K562 (cell line): ENCODE measurements around the gene VSTM2A. TPM values are rescaled to one million over a fixed set of nuclear protein-coding genes. Genes with fewer than 3 reads are reported as not detected.

ENCODE experiments used
- ATAC-seq: fragments of 200-7000 bp; cut with Tn5 transposase; 3 replicates; pipeline ENCODE4 v1.9.1; 2020; ENCODE audit warnings: moderate library complexity
- BruUV-seq: library from RNA; stranded (reverse); fragments of 400-500 nt; replicated peaks from 2 replicates; lab custom pipeline; 2021; lab: Mats Ljungman, UMichigan
- CTCF ChIA-PET: fragments of 300-600 bp; formaldehyde crosslinking; extraction: SDS; loops from one replicate; lab custom pipeline; 2021; ENCODE audit warnings: low intra/inter-chr PET ratio; lab: Yijun Ruan, JAX
- POLR2A ChIA-PET: fragments of 300-600, 350-650 bp; sonication (Branson Sonifier 250); formaldehyde crosslinking; extraction: SDS; loops from one replicate; lab custom pipeline; 2021; ENCODE audit warnings: antibody characterized with exemption, inconsistent platforms; lab: Yijun Ruan, JAX
- DNase-seq, 4 experiments: peaks; one replicate each; pipeline versions ENCODE4 v3.0.0 to v3.0.0-alpha.2; 2011 to 2018; ENCODE audit warnings: low spot score in 3 of 4, mixed read lengths in 3 of 4; ENCODE audit errors: extremely low read depth in 1 of 4
- FAIRE-seq: peaks from 2 replicates; lab custom pipeline; 2011; peaks lifted over from hg19 to GRCh38; lab: Jason Lieb, UNC
- H2AFZ ChIP-seq: 2 replicates; pipeline ENCODE4 v1.6.0; 2011; ENCODE audit warnings: low read depth, low read length, control low read depth, inconsistent platforms
- H3K27ac ChIP-seq: fragments of 200-600 bp; 3 replicates; pipeline ENCODE4 v1.8.0; 2011; ENCODE audit warnings: low read depth, mild to moderate bottlenecking, control low read depth, inconsistent platforms, low read length, moderate library complexity, mixed read lengths; ENCODE audit errors: extremely low read depth
- H3K27me3 ChIP-seq, 2 experiments: fragments of 300-600 bp in 1 of 2; 2 replicates in 1 of 2; 3 replicates in 1 of 2; pipeline versions ENCODE4 v1.6.0 to v1.8.0; 2011; ENCODE audit warnings: inconsistent platforms in 2 of 2, low read length in 2 of 2, mild to moderate bottlenecking in 1 of 2, mixed read lengths in 1 of 2, moderate library complexity in 1 of 2; ENCODE audit not compliant: control insufficient read depth in 2 of 2, insufficient read depth in 2 of 2
- H3K36me3 ChIP-seq: fragments of 300-600 bp; 3 replicates; pipeline ENCODE4 v1.8.0; 2011; ENCODE audit warnings: mild to moderate bottlenecking, low read length, inconsistent platforms; ENCODE audit not compliant: control insufficient read depth, insufficient read depth
- H3K4me1 ChIP-seq, 2 experiments: fragments of 200-600 bp in 1 of 2; replicated peaks in 1 of 2; 2 replicates in 1 of 2; 3 replicates in 1 of 2; pipeline versions ENCODE4 v1.5.1 to v1.8.0; 2011; ENCODE audit warnings: inconsistent platforms in 2 of 2, low read length in 2 of 2, mild to moderate bottlenecking in 1 of 2, mixed read lengths in 1 of 2, moderate library complexity in 1 of 2; ENCODE audit not compliant: control insufficient read depth in 2 of 2, insufficient read depth in 2 of 2
- H3K4me2 ChIP-seq: 2 replicates; pipeline ENCODE4 v1.6.1; 2011; ENCODE audit warnings: low read length, control low read depth, inconsistent platforms, mixed read lengths; ENCODE audit not compliant: insufficient read depth
- H3K4me3 ChIP-seq: fragments of 200-600 bp; sonication (generic), shearing (Covaris generic); 2 replicates; pipeline ENCODE4 v1.5.1; 2016; ENCODE audit warnings: control low read depth, inconsistent platforms
- H3K79me2 ChIP-seq: fragments of 200-600 bp; 3 replicates; pipeline ENCODE4 v1.8.0; 2011; ENCODE audit warnings: low read length, inconsistent platforms; ENCODE audit not compliant: control insufficient read depth, insufficient read depth
- H3K9ac ChIP-seq, 2 experiments: 2 replicates each; pipeline versions ENCODE4 v1.6.0 to v1.6.1; 2011; ENCODE audit warnings: low read depth in 2 of 2, low read length in 2 of 2, control low read depth in 1 of 2, inconsistent platforms in 1 of 2, mild to moderate bottlenecking in 1 of 2, mixed read lengths in 1 of 2; ENCODE audit not compliant: insufficient read depth in 1 of 2
- H3K9me1 ChIP-seq: one replicate; pipeline ENCODE4 v1.6.0; 2011; ENCODE audit warnings: inconsistent platforms, mild to moderate bottlenecking, low read length, moderate library complexity; ENCODE audit not compliant: control insufficient read depth, insufficient read depth
- H3K9me3 ChIP-seq: replicated peaks from 2 replicates; pipeline ENCODE4 v1.5.1; 2011; ENCODE audit warnings: low read depth, low read length, inconsistent platforms; ENCODE audit not compliant: control insufficient read depth, insufficient read depth
- H4K20me1 ChIP-seq: replicated peaks from 2 replicates; pipeline ENCODE4 v1.6.1; 2011; ENCODE audit warnings: low read length, inconsistent platforms, mixed read lengths; ENCODE audit not compliant: control insufficient read depth, insufficient read depth
- ARID3B ChIP-seq: fragments of 250-450 bp; sonication (Bioruptor Pico); IDR thresholded peaks from 2 replicates; pipeline ENCODE4 v1.4.0; 2020; ENCODE audit warnings: borderline replicate concordance
- ATF1 ChIP-seq, 2 experiments: fragments of 450-650 bp in 1 of 2; IDR thresholded peaks; 2 replicates each; pipeline ENCODE4 v1.6.1; 2016; ENCODE audit warnings: missing compliant biosample characterization in 1 of 2, missing genetic modification characterization in 1 of 2
- GTF2E2 ChIP-seq: fragments of 200-800 bp; sonication (Bioruptor generic); IDR thresholded peaks from 2 replicates; pipeline ENCODE4 v1.6.1; 2016; ENCODE audit warnings: missing genetic modification characterization, missing compliant biosample characterization
- MEF2A ChIP-seq: IDR thresholded peaks from 2 replicates; pipeline ENCODE4 v1.6.1; 2011; ENCODE audit warnings: low read depth, mild to moderate bottlenecking, low read length, moderate library complexity; ENCODE audit not compliant: control insufficient read depth
- NR2F6 ChIP-seq: fragments of 450-650 bp; formaldehyde crosslinking; IDR thresholded peaks from 2 replicates; pipeline ENCODE4 v1.4.0; 2020; ENCODE audit warnings: mild to moderate bottlenecking
- RAD51 ChIP-seq: fragments of 450-650 bp; IDR thresholded peaks from 2 replicates; pipeline ENCODE4 v1.7.1; 2016; ENCODE audit warnings: low read depth, mild to moderate bottlenecking, borderline replicate concordance
- RCOR1 ChIP-seq, 2 experiments: IDR thresholded peaks; 2 replicates each; pipeline ENCODE4 v1.6.1; 2012; ENCODE audit warnings: low read depth in 2 of 2, low read length in 2 of 2, borderline replicate concordance in 1 of 2, improper control_type of control experiment in 1 of 2
- SMAD1 ChIP-seq: fragments of 150-350 bp; IDR thresholded peaks from 2 replicates; pipeline ENCODE4 v1.6.1; 2014; ENCODE audit warnings: low read length, low read depth; ENCODE audit not compliant: partially characterized antibody
- SUPT5H ChIP-seq: fragments of 450-650 bp; IDR thresholded peaks from 2 replicates; pipeline ENCODE4 v1.6.1; 2016
- ZNF140 ChIP-seq: fragments of 250-450 bp; sonication (Bioruptor Pico); IDR thresholded peaks from 2 replicates; pipeline ENCODE4 v1.8.0; 2021; ENCODE audit warnings: moderate library complexity, mild to moderate bottlenecking, inconsistent platforms
- ZNF143 ChIP-seq: sonication (generic); formaldehyde crosslinking; IDR thresholded peaks from 2 replicates; pipeline ENCODE4 v1.9.0; 2022; ENCODE audit warnings: mild to moderate bottlenecking, missing genetic modification reagents
- ZNF146 ChIP-seq: IDR thresholded peaks from one replicate; pipeline ENCODE4 v1.6.1; 2018; ENCODE audit warnings: missing compliant biosample characterization; ENCODE audit not compliant: unreplicated experiment
- ZNF311 ChIP-seq: fragments of 250-450 bp; sonication (Bioruptor Pico); IDR thresholded peaks from 2 replicates; pipeline ENCODE4 v1.4.0; 2020; ENCODE audit warnings: mild to moderate bottlenecking, moderate library complexity
- WGBS: fragments of 100-300 bp; shearing (Covaris generic); methylation state at CpG from one replicate; pipeline ENCODE4 v1.1.6; 2016; ENCODE audit warnings: low coverage, mixed read lengths; ENCODE audit not compliant: insufficient coverage; ENCODE audit errors: missing lambda C conversion rate; 5-methylcytosine and 5-hydroxymethylcytosine counted together
- in situ Hi-C: fragments of 300-500 bp; cut with MboI; formaldehyde crosslinking; loops from 4 replicates; pipeline ENCODE4 v1.15.0; 2018; ENCODE audit warnings: inconsistent platforms, mixed read lengths
- intact Hi-C: fragments of 100-400 bp; cut with micrococcal nuclease; formaldehyde crosslinking; loops from 2 replicates; pipeline ENCODE4 v1.14.2; 2022
- polyA plus RNA-seq, 8 experiments: library from polyadenylated mRNA; depleted of rRNA in 4 of 8; stranded (reverse) in 5 of 8; unstranded in 3 of 8; fragments of >200 nt; fragmentation: Nextera tagmentation in 2 of 8; fragmentation: Illumina TruSeq in 1 of 8; extraction: Ambion mirVana in 2 of 8; extraction: Trizol in 1 of 8; gene quantifications; 2 replicates each; pipeline versions ENCODE4 v1.2.1 to v1.2.3, GENCODE V29; 2011 to 2014; ENCODE audit warnings: inconsistent platforms in 1 of 8, missing spikeins in 1 of 8
- total RNA-seq, 7 experiments: library from RNA; depleted of rRNA in 6 of 7; stranded (reverse); fragments of >200 nt in 6 of 7; fragmentation: Illumina TruSeq in 2 of 7; extraction: Trizol in 2 of 7; gene quantifications; 2 replicates each; pipeline versions ENCODE4 v1.2.1 to v1.2.3, GENCODE V29; 2011 to 2021; ENCODE audit warnings: low replicate concordance in 1 of 7
- TF ChIP-seq, protein P1 (sequence below): fragments of 150-350 bp; conservative IDR thresholded peaks from 2 replicates; pipeline ENCODE4 v1.6.1; 2014; ENCODE audit warnings: low read length
- TF ChIP-seq, protein P2 (sequence below): fragments of 450-650 bp; IDR thresholded peaks from 2 replicates; pipeline ENCODE4 v1.6.1; 2018; ENCODE audit not compliant: partially characterized antibody

The VSTM2A gene
- total and polyA plus RNA-seq, 9 of the 15 experiments (the other 6 are each of a cell fraction or from before 2014, with no cell fraction given): not detected

DNA sequence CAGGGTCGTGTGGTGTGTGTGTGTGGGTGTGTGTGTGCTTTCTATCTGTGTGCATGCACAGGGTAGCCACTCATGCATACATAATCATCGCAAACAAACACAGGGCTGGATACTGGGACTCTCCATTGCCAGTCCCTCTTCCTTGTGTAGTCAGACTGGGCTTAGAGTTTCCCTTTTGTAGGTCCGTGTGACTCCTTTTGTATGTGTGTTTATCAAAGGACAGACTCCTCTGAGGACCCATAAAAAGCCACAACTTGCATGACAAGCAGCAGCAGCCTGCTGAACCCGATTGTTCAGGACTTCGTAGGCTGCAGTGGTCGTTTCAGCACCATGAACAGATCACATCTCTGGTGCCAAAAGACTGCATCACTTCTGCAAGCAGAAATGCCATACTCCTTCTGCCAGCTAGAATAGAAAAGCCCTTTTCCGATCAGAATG is 895 bp downstream of the VSTM2A start:
- no peak overlapping the region for H3K27ac ChIP-seq
- no peak overlapping the region for H3K4me3 ChIP-seq
- CTCF ChIA-PET: no interaction called here
- no peak for ATAC-seq
- no TSS peak for BruUV-seq
- intact Hi-C loops: no loop called here
- 0 out of 5 replicates have a peak, but pooled peaks cover 0 to 2% of the 10 kb centered on the region in 2 experiments for H3K27me3 ChIP-seq
- H3K79me2 ChIP-seq: no peaks in the 10 kb centered on the region
- TF ChIP-seq SUPT5H (no peak), ATF1 (CRISPR knock-in tag; IDR thresholded peaks at IDR 0.05) (no peak), ATF1 (tag; IDR thresholded peaks at IDR 0.05) (no peak), ARID3B (CRISPR knock-in tag) (no peak), RCOR1 (IDR thresholded peaks at IDR 0.05; ENCODE audit: borderline replicate concordance in 1 of 2, low read depth in 2 of 2, low read length in 2 of 2) (no peak), SMAD1 (no peak), ZNF311 (CRISPR knock-in tag) (no peak), NR2F6 (CRISPR knock-in tag) (no peak), ZNF140 (CRISPR knock-in tag) (no peak), RAD51 (no peak), MEF2A (no peak), ZNF146 (CRISPR knock-in tag) (no peak), ZNF143 (CRISPR knock-in tag) (no peak), GTF2E2 (tag) (no peak)
- TF ChIP-seq, protein P1, sequence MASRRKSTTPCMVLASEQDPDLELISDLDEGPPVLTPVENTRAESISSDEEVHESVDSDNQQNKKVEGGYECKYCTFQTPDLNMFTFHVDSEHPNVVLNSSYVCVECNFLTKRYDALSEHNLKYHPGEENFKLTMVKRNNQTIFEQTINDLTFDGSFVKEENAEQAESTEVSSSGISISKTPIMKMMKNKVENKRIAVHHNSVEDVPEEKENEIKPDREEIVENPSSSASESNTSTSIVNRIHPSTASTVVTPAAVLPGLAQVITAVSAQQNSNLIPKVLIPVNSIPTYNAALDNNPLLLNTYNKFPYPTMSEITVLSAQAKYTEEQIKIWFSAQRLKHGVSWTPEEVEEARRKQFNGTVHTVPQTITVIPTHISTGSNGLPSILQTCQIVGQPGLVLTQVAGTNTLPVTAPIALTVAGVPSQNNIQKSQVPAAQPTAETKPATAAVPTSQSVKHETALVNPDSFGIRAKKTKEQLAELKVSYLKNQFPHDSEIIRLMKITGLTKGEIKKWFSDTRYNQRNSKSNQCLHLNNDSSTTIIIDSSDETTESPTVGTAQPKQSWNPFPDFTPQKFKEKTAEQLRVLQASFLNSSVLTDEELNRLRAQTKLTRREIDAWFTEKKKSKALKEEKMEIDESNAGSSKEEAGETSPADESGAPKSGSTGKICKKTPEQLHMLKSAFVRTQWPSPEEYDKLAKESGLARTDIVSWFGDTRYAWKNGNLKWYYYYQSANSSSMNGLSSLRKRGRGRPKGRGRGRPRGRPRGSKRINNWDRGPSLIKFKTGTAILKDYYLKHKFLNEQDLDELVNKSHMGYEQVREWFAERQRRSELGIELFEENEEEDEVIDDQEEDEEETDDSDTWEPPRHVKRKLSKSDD: no peak
- TF ChIP-seq, protein P2, sequence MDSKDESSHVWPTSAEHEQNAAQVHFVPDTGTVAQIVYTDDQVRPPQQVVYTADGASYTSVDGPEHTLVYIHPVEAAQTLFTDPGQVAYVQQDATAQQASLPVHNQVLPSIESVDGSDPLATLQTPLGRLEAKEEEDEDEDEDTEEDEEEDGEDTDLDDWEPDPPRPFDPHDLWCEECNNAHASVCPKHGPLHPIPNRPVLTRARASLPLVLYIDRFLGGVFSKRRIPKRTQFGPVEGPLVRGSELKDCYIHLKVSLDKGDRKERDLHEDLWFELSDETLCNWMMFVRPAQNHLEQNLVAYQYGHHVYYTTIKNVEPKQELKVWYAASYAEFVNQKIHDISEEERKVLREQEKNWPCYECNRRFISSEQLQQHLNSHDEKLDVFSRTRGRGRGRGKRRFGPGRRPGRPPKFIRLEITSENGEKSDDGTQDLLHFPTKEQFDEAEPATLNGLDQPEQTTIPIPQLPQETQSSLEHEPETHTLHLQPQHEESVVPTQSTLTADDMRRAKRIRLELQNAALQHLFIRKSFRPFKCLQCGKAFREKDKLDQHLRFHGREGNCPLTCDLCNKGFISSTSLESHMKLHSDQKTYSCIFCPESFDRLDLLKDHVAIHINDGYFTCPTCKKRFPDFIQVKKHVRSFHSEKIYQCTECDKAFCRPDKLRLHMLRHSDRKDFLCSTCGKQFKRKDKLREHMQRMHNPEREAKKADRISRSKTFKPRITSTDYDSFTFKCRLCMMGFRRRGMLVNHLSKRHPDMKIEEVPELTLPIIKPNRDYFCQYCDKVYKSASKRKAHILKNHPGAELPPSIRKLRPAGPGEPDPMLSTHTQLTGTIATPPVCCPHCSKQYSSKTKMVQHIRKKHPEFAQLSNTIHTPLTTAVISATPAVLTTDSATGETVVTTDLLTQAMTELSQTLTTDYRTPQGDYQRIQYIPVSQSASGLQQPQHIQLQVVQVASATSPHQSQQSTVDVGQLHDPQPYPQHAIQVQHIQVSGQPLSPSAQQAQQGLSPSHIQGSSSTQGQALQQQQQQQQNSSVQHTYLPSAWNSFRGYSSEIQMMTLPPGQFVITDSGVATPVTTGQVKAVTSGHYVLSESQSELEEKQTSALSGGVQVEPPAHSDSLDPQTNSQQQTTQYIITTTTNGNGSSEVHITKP: no peak
- TF ChIP-seq, all 486 proteins: peak for 0
- POLR2A ChIA-PET: no interaction called here
- Histone ChIP-seq H2AFZ (no peak overlapping the region), H3K4me1 (peaks cover 0 to 5% of the 10 kb centered on the region in 2 experiments; a peak in 2 of 5 replicates), H3K9ac (no peak overlapping the region), H4K20me1 (no peaks in the 10 kb centered on the region), H3K9me3 (no peaks in the 10 kb centered on the region), H3K4me2 (no peak overlapping the region), H3K9me1 (no peaks in the 10 kb centered on the region), H3K36me3 (no peaks in the 10 kb centered on the region)
- in situ Hi-C loops: loop anchor here (5.0 kb wide), 1 partner anchor 114 kb away; no protein-coding TSS in a partner anchor
- FAIRE-seq (no peak), DNase-seq (no peak)
- WGBS: 0% methylated on average over 7 of the region's 7 CpGs
